GM19328 (cell line): ENCODE results near the gene PLAU.

Experiments used
- ATAC-seq: cut with Tn5 transposase; IDR thresholded peaks from one replicate; pipeline ENCODE4 v1.9.1; 2021; ENCODE audit warnings: mild to moderate bottlenecking, moderate library complexity; ENCODE audit not compliant: unreplicated experiment

Gene PLAU

GRCh38 chr10:73910764-73911552 is at the start of gene PLAU:
PLAU (plus strand) TSS chr10:73911132; CDS start chr10:73911556, 424 bp downstream.
- ATAC-seq = no peak

- ATAC-seq = no peak
Measured at GRCh38 chr10:73862011-73862410, 48.9 kb upstream of the PLAU start.

DNA sequence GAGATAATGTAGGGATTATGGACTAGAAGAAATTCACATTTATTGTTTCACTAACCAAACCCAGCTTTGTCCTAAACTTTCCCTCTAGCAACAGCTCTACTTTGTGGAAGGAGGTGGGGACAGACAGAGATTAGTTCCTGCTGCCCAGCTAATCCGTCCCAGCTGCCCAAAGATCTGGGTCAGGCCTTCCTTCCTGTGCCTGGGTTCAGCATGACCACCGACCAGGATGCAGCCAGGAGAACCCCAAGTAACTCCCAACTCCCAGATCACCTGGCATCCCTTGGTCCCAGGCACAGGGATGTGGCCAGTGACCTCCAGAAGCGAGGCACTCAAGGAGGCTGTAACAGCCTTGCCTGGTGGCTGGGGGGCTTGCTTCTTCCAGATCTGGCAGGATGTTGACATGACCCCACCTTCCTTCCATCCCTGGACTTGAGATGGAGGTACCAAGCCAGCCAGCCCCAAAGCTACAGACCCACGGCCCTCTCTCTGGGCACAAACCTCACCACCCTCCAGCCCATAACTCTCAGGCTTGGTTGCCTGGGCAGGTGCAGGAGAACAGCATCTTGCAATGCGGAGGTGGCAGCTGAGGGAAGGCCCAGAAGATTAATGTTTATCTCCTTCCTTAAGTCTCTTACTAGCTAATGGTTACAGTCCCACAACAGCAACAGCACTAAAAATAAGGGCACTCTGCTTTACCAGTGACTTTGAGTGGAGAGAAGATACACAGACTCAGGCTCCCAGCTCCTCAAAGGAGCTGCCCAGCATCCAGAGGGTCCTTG is 47.7 kb upstream of the PLAU start:
- no peak for ATAC-seq

DNA sequence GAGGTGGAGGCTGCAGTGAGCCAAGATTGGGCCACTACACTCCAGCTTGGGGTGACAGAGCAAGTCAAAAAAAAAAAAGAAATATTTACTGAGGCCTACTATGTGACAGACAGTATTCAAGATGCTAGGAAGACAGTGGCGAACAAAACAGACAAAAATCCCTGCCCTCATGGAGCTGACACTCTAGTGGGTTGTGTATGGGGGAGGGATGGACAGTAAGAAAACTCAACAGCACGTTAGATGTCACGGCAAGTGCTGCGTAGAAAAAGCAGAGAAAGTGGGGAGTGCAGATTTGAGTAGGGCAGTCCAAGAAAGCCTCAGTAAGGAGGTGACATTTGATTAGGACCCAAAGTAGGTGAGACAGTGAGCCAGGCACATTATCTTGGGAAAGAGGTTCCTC is 46.7 kb upstream of the PLAU start:
- ATAC-seq = no peak

DNA sequence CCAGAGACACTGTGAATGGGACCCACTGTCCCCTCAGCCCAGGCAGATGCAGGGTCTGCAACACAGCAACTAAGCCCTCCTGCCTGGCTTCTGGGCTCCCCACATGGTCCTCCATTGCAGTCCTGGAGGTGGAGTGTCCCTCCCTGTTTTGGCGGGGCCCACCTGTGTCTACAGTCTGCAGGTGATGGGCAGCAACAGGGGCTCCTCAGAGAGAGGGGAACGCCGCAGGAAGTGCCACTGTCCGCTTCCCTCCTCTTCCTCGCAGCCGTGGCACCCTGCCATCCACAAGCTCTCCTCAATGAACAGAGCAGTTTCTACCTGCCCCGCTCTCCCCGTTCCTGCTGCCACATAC is 45.8 kb upstream of the PLAU start:
- no peak for ATAC-seq

DNA sequence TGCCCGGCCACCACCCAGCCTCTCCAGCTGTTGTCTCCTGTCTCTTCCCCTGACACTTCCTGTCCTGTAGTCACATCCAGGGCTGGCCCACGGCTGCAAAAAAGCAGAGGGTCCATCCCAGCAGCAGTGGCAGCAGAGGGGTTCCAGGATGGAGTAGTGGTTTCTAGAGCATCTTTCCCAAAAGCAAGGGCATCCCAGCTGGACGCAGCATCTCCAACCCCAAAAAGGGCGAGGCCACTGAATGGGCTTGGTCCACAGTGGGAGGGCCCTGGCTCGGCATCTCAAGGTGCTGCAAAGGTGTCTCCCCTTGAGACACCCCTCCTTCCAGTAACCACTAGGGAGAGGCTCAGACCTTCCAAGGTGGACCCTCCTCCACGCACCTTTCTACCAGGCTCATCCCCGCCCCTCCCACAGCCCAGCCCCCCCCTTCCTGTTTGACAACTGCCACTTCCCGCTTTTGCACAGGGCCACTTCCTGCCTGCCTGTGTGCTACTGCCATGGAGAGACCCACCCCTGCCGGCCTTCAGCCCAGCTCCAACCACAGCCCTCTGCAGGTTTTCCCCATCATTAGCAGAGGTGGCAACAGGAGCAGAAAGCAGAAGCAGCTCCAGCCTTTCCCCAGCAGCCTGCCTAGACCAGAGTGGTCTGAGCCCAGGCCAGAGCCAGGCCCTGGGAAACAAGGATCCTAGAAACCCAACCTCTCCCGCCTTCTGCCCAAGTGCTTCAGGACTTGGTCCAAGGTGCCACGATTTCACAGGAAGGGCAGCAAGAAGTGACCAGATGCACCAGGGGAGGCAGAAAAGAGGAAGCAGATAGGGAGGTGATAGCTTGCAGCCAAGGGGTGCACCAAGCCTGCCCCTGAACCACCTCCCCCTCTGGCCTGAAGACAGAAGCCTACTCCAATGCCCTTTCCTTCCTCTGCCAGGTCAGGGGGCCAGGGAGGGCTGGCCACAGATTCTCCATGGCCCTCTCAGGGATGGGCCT is 45.2 kb upstream of the PLAU start:
- ATAC-seq = no peak

GRCh38 chr10:73866621-73867020 is 44.3 kb upstream of the PLAU start:
- ATAC-seq = no peak

GRCh38 chr10:73867126-73867807 is 43.7 kb upstream of the PLAU start:
- no peak for ATAC-seq

- no peak for ATAC-seq
Measured at GRCh38 chr10:73867871-73868631, 42.9 kb upstream of the PLAU start.

GRCh38 chr10:73868655-73869195 is 42.2 kb upstream of the PLAU start:
- no peak for ATAC-seq

- ATAC-seq = no peak
Measured at GRCh38 chr10:73871295-73872189, 39.4 kb upstream of the PLAU start.

DNA sequence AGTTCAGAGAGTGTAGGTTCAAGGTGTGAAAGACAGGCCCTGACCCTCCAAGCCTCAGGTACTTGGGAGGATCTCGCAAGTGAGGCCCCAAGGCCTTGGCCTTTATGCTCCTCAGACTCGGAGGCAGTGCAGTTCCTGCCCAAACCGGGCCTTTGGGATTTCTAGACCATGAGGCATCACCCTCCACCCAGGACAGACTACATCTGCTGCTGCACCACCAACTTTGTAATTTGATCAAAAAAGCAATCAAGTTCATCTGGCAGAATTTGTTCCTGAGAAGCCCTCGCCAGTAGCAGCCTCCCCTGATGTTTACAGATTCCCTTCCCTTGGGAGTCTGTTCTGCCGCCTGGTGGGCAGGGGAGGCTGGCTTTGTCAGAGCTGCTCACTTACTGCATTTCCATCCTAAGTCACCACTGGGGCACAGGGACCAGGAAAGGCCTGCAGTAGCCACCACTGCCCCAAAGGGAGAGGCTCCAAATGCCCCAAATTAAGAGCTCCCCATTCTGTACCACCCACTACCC is 38.7 kb upstream of the PLAU start:
- no peak for ATAC-seq

DNA sequence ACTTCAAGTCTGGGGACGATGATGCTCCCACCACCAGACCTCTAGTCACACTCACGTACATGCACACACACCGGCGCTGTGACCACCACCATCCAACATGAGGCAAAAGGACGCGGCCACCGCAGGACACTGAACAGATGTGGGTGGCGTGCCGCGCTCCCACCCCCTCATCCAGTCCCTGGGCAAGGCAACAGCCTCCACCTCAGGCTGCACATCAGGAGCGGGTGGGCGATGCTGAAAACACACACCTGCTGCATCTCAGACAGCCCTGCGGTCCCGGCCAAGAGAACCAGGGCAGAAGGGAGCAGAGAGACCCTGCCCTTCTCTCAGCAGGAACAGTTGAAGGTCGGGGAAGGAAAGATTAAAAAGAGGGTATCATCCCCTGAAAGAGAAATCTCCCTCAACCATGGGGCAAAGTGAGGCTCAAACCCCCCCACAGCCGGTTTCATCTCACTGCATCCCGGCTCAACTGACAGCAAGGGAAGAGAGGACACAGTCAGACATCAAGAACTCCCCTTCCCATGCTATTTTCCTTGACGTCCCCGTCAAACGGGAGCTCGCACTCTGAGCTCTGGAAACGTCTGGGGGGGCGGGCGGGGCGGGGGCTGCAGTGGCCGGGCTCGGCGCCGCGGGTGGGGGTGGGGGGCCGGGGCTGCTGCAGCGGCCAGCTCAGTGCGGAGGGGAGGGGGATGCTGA is 37.6 kb upstream of the PLAU start:
- ATAC-seq = no peak

- no peak for ATAC-seq
Measured at GRCh38 chr10:73873838-73874215, 37.1 kb upstream of the PLAU start.

DNA sequence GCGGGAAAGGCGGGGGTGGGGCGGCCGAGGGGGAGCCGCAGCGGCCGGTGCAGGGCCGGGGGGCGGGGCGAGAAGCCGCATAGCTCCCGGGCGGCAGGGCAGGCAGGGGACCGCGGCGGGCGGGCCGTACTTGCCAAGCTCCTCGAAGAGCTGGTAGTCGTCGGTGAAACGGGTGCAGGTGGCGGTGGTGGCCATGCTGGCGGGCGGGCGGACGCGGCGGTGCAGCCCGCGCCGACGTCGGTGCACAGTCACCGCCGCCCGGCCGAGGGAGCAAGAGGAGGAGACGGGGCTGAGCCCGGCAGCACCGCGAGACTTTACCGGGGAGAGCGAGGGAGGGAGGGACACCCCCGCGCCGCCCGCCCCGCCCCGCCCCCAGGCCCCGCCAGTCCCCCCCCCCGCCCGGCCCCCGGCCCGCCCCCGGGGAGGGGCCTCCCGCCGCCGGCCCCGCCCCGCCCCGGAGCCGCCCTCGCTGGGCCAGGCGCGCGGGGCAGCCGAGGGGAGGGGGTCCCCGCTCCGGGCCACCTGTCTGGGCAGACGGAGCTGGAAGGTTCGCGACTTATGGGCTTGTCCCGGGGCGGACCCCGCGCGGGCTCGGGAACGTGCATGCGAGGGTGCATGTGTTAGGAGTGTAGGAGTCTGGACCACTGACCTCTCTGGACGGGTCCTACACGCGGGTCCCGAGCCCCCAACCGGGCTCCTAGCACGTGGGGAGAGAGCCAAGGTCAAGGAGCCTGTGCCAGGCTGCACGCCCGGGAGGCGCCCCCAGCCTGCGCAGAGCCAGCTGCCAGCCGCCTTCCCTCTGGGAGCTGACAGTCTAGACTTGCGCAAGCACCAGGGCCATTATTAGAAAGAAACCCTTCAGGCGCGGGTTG is 36.4 kb upstream of the PLAU start, which contains the start of gene CAMK2G:
Gene CAMK2G (minus strand): TSS at position 289 of the 872 bp plus-strand sequence. CDS start 94 bp downstream, at position 195.
- ATAC-seq = peak; percentile 68

DNA sequence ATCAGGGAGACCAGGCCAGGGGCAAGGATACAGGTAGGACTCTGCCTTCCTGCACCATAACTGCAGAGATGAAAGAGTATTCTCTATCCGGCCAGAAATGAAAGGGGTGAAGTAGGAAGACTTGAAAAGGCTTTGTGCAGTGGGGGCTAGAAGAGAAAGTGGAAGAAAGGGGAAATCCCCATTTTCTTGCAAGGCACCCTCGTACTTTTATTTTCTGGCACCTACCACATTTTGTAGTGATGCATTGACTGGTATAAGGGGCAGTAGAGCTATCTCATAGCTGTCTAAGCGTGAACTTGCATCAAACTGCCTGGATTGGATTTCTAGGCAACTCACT is 35.8 kb upstream of the PLAU start:
- peak; percentile 18 for ATAC-seq

- ATAC-seq = no peak
Measured at GRCh38 chr10:73876157-73876556, 34.8 kb upstream of the PLAU start.
